CD4-positive, alpha-beta T cell treated with Interleukin-12 subunit alpha and Interleukin-12 subunit beta, for 1 hour (primary cell): ENCODE results near the gene GPR146.

Source experiments
- DNase-seq: peaks from one replicate; pipeline ENCODE4 v3.0.0-alpha.2; 2020

Gene GPR146

GRCh38 chr7:1097120-1097504 lies 52.8 kb downstream of the GPR146 start:
- DNase-seq = no peak

GRCh38 chr7:1098243-1099153 lies 54.2 kb downstream of the GPR146 start:
- DNase-seq = no peak

GRCh38 chr7:1099154-1099542 lies 54.8 kb downstream of the GPR146 start:
- DNase-seq = no peak

- no peak for DNase-seq
These were observed 55.3 kb downstream of the GPR146 start for GRCh38 chr7:1099637-1100036.

- DNase-seq = no peak
These were observed 56.0 kb downstream of the GPR146 start for GRCh38 chr7:1100386-1100785.

- DNase-seq = no peak
These were observed 56.7 kb downstream of the GPR146 start for GRCh38 chr7:1100834-1101562.

- no peak for DNase-seq
These were observed 57.5 kb downstream of the GPR146 start for GRCh38 chr7:1101563-1102431.

- peak; percentile 8 for DNase-seq
These were observed 58.9 kb downstream of the GPR146 start for GRCh38 chr7:1103009-1103788.

GRCh38 chr7:1103789-1104515 lies 59.6 kb downstream of the GPR146 start:
- DNase-seq = no peak

- no peak for DNase-seq
These were observed 60.3 kb downstream of the GPR146 start for GRCh38 chr7:1104516-1105179.

GRCh38 chr7:1105189-1105588 lies 60.8 kb downstream of the GPR146 start:
- no peak for DNase-seq

GRCh38 chr7:1106063-1106792 lies 61.9 kb downstream of the GPR146 start:
- no peak for DNase-seq

- no peak for DNase-seq
These were observed 62.6 kb downstream of the GPR146 start for GRCh38 chr7:1106793-1107421.

GRCh38 chr7:1108264-1108920 lies 64.0 kb downstream of the GPR146 start:
- no peak for DNase-seq
